Measurements from ENCODE around the gene OVCA2. TPM values are rescaled to one million over a fixed set of nuclear protein-coding genes. Genes with fewer than 3 reads are reported as not detected.

The OVCA2 gene
- total RNA-seq, 1 donor from 2014 or later = 21.9 TPM

DNA sequence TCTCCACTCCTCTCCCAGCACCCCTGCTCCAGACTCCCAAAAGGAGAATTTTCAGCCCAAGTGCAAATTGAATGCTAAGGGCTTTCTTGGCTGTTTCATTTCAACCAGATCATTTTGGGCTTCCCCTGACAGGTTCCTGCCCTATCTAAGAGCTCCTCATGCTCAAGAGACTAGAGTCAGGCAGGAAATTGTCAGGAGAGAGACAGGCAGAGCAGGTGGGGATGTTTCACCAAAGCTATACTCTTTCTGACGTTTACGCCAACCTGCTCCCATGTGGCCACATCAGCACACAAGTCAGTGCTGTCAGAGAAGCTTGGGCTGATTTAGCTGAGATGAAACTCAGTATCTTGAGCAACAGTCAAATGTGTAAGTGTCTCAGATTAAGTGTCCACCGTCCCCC lies 44.5 kb downstream of the OVCA2 start:
- no peaks in the 10 kb centered on the region for H3K27me3 Mint-ChIP-seq
- no peak for DNase-seq (ENCODE audit: low spot score, unreplicated experiment)
- no peak overlapping the region for H3K4me3 Mint-ChIP-seq (ENCODE audit: low read depth)
- no peaks in the 10 kb centered on the region for H3K9me3 Mint-ChIP-seq (ENCODE audit: low read depth)
- peaks cover 5% of the 10 kb centered on the region for H3K36me3 Mint-ChIP-seq (ENCODE audit: insufficient read depth)
- H3K4me1 Mint-ChIP-seq (ENCODE audit: low read depth) = peaks cover 23% of the 10 kb centered on the region
- no peak overlapping the region for H3K27ac Mint-ChIP-seq
- TF ChIP-seq, protein P1, sequence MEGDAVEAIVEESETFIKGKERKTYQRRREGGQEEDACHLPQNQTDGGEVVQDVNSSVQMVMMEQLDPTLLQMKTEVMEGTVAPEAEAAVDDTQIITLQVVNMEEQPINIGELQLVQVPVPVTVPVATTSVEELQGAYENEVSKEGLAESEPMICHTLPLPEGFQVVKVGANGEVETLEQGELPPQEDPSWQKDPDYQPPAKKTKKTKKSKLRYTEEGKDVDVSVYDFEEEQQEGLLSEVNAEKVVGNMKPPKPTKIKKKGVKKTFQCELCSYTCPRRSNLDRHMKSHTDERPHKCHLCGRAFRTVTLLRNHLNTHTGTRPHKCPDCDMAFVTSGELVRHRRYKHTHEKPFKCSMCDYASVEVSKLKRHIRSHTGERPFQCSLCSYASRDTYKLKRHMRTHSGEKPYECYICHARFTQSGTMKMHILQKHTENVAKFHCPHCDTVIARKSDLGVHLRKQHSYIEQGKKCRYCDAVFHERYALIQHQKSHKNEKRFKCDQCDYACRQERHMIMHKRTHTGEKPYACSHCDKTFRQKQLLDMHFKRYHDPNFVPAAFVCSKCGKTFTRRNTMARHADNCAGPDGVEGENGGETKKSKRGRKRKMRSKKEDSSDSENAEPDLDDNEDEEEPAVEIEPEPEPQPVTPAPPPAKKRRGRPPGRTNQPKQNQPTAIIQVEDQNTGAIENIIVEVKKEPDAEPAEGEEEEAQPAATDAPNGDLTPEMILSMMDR (IDR thresholded peaks at IDR 0.05; ENCODE audit: unreplicated experiment) = no peak

DNA sequence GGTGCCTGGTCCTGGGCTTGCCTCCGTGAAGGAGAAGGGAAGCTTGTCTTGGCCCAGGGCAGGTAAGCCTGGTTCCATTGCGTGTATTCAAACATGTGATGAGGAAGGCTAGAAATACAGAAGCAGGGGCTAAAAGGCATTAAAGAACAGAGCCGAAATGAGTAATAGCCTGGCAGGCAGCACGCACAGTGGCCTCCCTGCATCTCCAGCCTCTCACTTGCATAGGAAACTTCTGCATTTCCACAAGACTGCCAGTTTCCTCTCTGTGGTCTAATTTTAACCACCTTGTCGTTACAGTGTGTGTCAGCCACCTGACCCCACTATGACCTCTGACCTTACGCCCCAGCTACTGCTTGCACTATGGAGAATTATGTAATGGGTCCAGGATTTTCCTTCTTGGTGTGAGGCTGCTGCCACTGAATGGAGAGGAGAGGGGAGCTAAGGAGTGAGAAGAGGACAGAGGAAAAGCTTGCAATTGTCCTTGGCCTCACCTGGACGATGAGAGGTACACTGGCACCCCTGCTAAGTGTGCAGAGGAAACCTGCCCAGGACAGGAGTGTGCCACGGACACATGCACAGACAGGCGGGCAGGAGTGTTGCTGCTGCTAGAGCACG lies 45.9 kb downstream of the OVCA2 start:
- Mint-ChIP-seq H3K27me3 (no peaks in the 10 kb centered on the region), H3K36me3 (ENCODE audit: insufficient read depth) (peaks cover 1% of the 10 kb centered on the region), H3K4me3 (ENCODE audit: low read depth) (no peak overlapping the region), H3K9me3 (ENCODE audit: low read depth) (no peaks in the 10 kb centered on the region), H3K4me1 (ENCODE audit: low read depth) (peaks cover 25% of the 10 kb centered on the region), H3K27ac (no peak overlapping the region)
- TF ChIP-seq, protein P1 (IDR thresholded peaks at IDR 0.05; ENCODE audit: unreplicated experiment) = no peak
- DNase-seq (ENCODE audit: low spot score, unreplicated experiment) = no peak

DNA sequence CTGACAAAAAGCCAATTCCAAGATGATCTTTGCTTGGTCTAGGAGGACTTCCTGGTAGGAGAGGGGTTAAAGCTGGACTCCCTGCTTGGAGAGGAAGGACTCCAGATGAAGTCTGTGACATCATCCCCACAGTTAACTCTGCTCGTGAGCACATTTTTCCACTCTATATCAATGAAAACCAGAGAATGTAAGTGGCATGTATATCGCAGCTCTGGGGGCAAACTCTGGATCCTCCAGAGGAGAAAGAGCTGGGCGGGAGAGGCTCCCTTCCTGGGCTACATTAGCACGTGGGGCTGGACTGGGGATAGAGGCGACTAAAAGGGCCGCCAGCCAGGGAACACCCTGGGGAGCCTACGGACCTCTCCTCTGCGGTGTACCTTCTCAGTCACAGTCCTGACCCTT lies 47.2 kb downstream of the OVCA2 start:
- H3K36me3 Mint-ChIP-seq (ENCODE audit: insufficient read depth) = peaks cover 3% of the 10 kb centered on the region
- no peaks in the 10 kb centered on the region for H3K9me3 Mint-ChIP-seq (ENCODE audit: low read depth)
- no peak overlapping the region for H3K27ac Mint-ChIP-seq

DNA sequence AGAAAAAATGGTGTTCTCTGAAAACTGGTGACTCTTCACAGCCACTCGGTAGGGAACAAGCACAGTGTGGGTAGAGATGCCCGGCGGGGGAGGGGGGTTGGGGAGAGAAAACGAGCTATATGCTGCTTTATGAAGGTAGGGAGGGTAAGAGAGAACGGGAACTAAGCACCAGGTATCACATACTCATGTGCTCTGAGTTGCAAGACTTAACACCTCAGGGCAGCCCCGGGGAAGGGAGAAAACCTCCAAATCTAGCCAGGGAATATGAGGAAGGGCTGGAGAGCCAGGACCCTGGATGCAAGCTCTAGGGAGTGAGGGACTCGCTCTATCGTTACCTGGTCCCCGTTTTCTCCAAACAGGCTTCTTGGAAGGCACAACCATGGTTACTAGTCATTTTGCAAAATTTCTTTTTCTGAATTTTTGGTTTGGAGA lies 48.4 kb downstream of the OVCA2 start:
- Mint-ChIP-seq H3K27me3 (no peaks in the 10 kb centered on the region), H3K9me3 (ENCODE audit: low read depth) (no peaks in the 10 kb centered on the region), H3K27ac (no peak overlapping the region), H3K4me1 (ENCODE audit: low read depth) (peaks cover 12% of the 10 kb centered on the region), H3K36me3 (ENCODE audit: insufficient read depth) (peaks cover 3% of the 10 kb centered on the region), H3K4me3 (ENCODE audit: low read depth) (no peak overlapping the region)
- no peak for DNase-seq (ENCODE audit: low spot score, unreplicated experiment)
- TF ChIP-seq, protein P1 (IDR thresholded peaks at IDR 0.05; ENCODE audit: unreplicated experiment) = no peak

More for the DNA sequence above, 47.2 kb downstream of the OVCA2 start:
- H3K4me1 Mint-ChIP-seq (ENCODE audit: low read depth) = peaks cover 19% of the 10 kb centered on the region
- DNase-seq (ENCODE audit: low spot score, unreplicated experiment) = no peak
- no peaks in the 10 kb centered on the region for H3K27me3 Mint-ChIP-seq
- TF ChIP-seq, protein P1 (IDR thresholded peaks at IDR 0.05; ENCODE audit: unreplicated experiment) = no peak
- no peak overlapping the region for H3K4me3 Mint-ChIP-seq (ENCODE audit: low read depth)

DNA sequence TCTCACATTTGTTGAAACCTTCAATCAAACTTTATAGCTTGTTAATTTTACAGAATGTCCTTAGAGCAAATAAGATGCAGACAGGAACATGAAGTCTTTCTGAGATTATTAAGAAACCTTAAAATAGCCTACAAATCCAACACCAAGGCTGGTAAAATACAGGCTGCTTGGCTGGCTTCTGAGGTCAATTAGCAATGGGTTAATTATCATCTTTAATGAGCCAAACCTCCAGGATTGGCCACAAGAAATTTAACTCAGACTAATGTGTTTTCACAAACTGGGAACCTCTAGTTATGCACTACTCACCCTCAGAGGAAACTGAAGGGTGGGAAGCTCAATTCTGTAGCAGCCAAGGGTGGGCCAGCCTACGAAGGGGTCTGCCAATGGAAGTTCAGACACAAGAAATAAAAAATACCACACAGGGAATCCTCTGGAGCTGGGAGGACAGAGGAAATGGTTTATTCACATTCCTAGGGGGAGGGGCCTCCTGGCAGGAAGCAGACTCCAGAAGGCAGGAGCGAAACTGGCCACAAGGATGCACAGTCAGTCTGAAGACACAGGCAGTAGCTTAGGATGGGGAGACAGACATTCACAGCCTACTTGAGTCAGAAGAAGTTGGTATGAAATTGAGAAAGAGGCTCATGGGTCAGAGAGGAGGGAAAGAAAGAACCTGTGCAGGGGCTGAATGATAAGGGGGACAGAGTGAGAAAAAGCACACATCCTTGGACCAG lies 49.1 kb downstream of the OVCA2 start:
- peaks cover 9% of the 10 kb centered on the region for H3K4me1 Mint-ChIP-seq (ENCODE audit: low read depth)
- no peaks in the 10 kb centered on the region for H3K9me3 Mint-ChIP-seq (ENCODE audit: low read depth)
- no peaks in the 10 kb centered on the region for H3K27me3 Mint-ChIP-seq
- H3K27ac Mint-ChIP-seq = no peak overlapping the region
- DNase-seq (ENCODE audit: low spot score, unreplicated experiment) = no peak
- no peak overlapping the region for H3K4me3 Mint-ChIP-seq (ENCODE audit: low read depth)
- H3K36me3 Mint-ChIP-seq (ENCODE audit: insufficient read depth) = peaks cover 3% of the 10 kb centered on the region
- TF ChIP-seq, protein P1 (IDR thresholded peaks at IDR 0.05; ENCODE audit: unreplicated experiment) = no peak

Measured in progenitor cell of endocrine pancreas (in vitro differentiated cells).